Left forelimb (tissue), 1 donor: ENCODE data around the gene PRR22.
A peak's percentile ranks its signal among the peaks of the same experiment; 100 is the strongest.

ENCODE experiments used
- DNase-seq: peaks from one replicate; pipeline ENCODE4 v3.0.0-alpha.2; 2018; ENCODE audit warnings: low spot score

The PRR22 gene

DNA sequence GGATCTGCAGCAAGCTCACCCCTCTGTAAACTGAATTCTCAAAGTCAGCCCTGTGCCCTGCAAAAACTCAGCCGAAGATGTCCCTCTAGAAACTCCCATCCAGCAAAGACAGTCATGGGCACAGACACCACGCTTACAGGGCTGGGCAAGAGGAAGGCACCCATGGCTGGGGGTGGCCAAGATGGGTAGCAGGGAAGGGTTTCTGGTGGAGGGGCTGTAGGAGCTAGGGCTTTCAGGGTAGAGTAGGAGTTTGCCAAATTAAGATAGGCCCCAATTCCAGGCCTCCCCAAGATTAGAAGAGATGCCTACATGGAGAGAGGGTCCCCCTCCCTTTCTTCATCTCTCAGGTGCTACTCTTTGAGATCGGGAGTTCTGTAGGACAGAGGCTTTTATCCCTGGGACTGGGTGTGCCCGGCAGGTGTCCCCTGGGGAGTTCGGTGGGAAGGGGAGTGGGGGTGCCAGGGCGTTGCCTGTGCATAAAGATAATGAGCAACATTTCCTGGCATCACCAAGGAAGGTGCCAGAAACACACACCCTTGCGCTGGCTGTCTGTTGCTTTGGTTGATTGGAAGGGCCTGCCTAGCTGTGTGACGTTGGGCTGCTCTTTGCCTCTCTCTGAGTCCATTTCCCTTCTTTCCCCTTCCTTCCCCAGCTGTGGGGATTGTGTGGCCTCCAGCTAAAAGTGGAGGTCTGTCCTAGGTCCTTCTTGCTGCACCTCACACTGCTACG, 29.7 kb upstream of the PRR22 start:
- no peak for DNase-seq

DNA sequence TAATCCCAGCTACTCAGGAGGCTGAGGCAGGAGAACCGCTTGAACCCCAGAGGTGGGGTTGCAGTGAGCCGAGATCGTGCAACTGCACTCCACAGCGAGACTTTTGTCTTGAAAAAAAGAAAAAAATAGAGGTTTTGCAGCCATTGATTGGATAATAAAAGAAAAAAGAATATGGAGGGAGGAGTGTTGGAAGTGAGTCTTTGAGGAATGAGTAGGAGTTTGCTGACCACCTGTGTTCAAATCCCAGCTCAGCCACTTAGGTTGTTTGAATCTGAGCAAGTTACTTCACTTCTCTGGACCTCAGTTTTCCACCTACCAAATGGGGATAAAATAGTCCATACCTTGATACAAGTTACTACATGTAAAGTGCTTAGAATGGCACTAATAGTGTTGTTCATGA, 26.6 kb upstream of the PRR22 start:
- no peak for DNase-seq

DNA sequence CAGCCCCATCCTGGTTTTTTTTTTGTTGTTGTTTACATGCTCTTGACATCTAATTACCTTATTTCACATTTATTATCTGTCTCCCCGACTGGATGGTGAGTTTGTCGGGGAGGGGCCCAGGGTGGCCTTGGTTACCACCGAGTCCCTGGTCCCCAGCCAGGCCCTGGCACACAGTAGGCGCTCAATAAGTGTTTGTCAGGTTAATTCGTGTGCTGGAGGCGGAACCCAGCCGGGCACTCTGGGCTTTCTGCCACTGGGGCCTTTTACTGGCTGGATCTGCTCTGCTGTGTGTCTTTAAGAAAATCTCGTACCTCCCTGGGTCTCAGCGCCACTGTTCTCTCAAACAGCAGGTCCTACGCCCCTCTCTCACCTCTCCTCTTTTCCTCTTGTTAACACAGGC, 24.9 kb upstream of the PRR22 start:
- no peak for DNase-seq

DNA sequence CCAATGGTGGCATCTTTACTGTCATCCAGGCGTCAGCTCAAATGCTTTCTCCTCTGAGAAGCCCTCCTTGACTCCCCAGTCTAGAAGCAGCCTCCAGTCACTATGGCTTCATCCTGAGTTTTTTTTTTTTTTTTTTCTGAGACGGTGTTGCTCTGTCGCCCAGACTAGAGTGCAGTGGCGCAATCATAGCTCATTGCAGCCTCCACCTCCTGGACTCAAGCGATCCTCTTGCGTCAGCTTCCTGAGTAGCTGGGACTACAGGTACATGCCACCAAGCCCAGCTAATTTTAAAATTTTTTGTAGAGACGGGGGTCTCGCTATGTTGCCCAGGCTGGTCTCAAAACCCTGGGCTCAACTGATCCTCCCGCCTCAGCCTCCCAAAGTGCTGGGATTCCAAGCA, 24.5 kb upstream of the PRR22 start:
- no peak for DNase-seq

DNA sequence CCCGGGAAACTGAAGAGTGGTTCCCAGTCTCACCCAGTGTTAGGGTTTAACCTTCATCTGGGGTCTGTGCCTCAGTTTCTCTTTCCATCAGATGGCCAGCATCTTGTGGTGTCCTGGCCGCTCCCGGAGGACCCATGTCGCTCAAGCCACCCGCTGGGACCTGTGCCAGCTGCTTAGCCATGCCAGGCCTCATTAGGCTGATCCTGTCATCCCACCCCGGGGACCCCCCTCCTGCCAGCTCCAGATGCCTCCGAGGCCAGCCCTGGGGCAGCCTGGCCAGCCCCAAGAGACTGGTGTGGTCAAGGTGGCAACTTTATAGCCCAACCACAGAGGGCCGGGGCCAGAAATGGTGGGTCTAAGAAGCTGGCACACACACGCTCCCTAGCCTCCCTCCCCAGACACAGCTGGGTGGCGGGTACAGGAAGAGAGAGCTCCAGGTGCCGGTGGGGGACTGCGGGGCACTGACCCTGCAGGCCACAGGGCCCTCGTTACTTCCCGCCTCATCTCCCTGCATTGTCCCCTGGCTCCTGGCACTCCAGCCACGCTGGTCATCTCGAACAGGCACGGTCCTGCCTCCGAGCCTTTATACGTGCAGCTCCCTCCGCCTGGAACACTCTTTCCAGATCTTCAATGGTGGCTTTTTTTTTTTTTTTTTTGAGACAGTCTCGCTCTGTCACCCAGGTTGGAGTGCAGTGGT, 23.7 kb upstream of the PRR22 start:
- DNase-seq: no peak

DNA sequence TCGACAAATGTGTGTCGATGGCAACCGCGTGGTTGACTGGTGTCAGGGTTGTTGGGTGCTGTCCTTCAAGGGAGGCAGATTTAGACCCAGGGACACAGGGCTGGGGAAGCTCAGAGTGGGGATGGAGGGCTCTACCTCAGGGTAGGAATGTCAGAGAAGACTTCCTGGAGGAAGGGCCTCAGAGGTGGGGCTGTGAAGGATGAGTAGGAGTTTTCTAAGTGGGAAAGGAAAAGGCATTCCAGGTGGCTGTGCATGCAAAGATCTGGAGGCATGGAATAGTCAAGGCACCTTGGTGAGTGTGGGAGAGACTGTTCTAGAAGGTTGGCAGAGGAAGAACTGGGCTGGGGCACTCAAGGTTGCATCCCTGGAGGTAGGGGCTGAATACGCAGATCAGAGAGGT, 22.4 kb upstream of the PRR22 start:
- no peak for DNase-seq

DNA sequence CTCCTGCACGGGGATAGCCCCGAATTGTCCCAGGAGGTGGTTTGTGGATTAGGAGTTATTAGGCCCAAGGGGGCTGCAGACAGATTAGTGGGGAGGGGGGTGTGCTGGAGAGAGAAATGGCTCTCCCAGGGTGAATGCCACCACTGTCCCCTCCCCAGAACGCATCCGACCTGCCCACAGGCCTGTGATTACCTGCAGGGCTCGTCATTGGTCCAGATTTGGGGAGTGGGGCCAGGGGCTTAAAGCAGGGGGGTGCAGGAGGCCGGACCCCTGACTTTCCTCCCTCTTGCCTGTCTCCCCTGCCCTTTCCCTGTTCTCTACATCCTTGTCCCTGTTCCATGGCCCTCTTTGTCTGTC, 21.6 kb upstream of the PRR22 start:
- no peak for DNase-seq

DNA sequence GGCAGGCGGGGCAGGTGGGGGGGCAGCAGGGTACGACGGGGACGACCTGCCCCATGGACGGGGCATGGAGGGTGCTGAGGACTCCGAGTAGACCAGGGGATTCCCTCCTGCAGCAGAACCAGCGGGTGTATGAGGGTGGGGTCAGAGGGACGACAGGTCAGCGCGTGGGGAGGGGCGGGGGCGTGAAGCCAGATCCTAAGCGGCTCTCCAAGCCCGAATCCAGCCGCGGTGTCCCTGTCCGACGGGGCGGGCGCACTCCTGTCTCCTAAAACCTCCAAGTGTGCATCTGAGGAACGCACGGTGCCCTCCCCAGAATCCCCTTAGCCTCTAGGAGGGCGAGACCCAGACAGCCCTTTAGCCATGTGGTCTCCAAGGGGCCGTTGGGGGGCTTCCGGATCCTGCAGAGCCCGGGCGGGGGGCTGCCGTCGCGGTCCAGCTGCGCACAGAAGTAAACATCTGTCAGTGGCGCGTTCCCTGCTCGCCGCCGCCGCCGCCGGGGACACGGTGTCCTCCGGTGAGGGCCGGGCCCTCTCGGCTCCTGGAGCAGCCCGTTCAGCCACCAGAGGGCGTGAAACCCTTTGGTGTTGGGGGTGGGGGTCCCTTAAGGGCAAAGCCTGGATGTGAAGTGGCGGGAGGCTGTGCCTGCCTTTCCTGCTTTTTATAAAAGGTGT, 21.1 kb upstream of the PRR22 start:
- DNase-seq: no peak

DNA sequence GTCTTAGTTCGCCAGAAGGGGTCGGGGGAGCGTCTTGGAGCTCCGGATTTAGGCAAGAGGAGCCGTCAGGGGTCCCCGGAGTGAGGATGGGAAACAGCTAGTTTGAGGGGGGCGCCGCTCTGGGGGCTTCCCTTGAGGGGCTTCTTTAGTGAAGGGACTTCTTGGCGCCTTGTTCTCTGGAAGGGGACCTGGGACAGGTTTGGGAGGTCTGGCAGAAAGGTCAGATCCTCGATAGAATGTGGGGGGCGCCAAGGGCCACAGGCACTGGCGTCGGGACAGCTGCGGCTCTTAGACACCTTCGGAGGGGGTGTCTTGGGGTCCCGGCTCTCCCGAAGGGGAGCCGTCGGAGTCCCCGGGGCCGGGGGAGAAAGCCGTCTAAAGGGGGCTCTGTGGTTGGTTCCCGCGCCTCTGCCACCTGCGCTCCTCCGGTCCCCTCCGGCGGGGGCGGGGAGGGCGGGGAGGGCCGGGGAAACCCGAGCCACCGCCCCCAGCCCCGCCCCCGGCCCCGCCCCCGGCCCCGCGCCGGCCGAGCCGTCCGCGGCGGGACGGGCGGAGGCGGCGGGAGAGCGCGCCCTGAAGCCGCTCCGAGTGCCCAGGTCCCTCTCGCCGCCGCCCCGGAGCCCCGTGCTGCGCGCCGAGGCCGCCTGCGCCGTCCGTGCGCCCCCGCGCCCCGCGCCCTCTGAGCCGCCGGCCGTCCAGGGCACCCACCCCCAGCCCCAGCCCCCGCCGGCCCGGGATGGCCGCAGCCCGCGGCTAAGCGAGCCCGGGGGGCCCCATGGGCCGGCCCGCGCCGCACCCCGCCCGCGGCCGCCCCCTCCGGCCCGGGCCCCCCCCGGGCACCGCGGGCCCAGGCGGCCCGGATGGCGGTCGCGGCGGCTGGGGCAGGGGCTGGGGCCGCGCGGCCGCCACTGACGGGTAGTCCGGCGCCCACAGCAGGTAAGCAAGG, 20.2 kb upstream of the PRR22 start, which contains the start of gene NRTN:
TSS of gene NRTN (plus strand) at position 552 of the 946 bp plus-strand sequence. CDS start 19,099 bp downstream, outside the sequence.
- DNase-seq: no peak

DNA sequence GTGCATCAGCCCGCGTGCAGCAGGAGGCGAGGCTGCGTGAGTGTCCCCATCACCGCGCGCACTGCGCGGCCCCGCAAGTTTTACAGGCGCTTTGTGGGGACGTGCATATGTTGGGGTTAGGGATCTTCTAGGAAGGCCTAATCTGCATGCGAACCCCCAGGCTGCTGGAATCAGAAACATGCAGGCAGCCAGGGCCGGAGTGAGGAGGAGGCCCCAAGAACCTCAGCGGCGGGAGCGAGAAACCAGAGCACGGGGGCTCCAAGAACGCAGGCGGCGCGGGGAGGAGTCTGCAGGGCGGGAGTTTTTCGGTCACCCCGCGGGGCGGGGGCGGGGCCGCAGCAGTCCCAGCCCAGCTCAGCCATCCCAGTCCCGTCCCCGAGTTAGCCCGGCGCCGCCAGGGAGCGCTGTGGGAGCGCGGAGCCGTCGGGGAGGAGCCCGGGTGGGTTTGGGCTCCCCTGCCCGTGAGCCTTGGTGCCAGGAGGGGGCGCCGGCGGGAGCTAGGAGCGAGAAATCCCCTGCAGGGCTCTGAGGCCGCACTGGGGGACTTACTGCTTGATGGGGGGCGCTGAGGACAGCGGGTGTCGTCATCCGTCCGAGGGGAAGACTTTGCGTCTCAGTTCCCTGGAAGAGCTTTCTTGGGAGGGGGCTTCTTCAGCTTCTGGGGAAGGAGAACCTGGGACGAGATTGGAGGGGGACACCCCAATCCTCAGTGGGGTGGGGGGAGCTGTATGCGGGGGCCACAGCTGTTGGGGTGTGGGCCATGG, 19.4 kb upstream of the PRR22 start:
- peak; percentile 95 for DNase-seq

DNA sequence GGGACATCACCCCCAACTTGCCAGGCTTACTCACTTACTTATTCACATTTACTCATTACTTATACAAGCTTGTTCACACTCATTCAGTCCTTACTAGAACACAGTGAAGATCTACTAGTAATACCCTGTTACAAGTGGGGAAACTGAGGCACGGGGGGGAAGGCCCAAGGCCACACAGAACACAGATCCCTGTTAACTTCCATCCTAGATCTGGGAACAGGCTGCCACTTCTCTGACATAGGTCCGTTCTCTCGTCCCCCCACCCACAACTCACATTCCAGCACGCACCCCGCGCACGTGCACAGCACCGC, 18.9 kb upstream of the PRR22 start:
- DNase-seq: no peak

DNA sequence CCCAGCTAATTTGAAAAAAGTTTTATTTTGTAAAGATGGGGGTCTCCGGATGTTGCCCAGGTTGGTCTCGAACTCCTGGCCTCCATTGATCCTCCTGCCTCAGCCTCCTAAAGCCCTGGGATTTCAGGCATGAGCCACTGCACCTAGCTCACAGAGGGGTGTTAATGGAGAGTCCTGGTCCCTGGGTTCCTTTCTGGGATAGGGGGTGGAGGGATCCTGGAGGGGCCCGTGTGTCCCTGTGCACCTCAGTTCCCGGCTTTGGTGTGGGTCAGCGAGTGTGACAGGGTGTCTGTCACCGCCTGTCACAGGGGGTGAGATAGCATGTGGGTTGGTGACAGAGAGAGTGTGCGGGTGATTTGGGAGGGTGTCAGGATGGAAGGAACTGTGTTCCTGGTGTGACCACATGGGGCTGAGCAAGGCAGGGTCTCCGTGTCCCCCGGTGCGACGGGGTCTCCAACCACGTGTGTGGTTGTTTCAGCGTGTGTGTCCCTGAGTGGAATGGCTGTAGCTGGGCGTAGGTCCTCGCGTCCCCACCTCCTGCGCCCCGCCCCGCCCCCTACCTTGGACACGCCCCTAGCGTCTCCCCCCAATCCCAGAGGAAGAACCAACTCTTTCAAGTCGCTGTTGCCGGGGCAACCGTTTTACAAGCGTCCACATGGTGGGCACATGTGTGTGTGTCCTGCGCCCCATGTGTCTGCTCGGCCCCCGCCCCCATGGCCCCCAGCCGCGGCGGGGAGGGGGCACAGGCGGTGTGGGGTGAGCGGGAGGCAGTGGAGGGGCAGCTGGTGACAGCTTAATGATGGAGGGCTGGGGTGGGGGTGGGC, 17.5 kb upstream of the PRR22 start:
- DNase-seq: peak; percentile 73

DNA sequence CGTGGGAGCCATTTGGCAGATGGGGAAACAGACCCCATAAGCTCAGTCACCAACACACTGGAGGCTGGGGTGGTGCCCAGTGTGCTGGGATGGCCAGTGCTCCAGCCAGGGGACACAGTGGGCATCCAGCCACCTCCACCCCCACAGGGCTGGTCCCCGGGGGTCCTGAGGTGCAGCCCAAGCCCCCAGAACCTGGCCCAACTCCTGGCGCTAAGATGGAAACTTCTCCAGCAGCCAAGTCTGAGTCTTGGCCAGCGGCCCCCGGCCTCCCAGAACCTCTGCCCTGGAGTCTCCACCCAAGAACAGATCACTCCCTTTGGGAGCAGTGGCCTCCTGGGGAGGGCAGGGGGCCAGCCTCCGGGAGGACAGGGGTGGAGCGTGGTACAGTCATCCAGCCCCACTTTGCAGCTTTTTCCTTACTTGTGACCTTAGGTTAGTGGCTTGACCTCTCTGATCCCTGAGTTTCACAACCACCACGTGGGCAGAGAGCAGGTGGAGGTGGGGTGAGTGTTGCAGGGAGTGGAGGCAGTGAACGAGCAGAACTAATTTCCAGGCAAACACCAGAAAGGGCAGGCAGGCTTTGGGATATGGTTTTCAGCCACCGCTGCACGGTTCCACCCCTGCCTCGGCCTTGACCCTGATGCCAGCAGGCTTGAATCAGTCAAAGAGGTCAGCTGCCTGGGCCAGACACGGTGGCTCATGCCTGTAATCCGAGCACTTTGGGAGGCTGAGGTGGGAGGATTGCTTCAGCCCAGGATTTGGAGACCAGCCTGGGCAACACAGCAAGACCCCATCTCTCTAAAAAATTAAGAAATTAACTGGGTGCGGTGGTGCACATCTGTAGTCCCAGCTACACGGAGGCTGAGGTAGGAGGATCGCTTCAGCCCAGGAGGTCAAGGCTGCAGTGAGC, 16.1 kb upstream of the PRR22 start:
- DNase-seq: peak; percentile 60

DNA sequence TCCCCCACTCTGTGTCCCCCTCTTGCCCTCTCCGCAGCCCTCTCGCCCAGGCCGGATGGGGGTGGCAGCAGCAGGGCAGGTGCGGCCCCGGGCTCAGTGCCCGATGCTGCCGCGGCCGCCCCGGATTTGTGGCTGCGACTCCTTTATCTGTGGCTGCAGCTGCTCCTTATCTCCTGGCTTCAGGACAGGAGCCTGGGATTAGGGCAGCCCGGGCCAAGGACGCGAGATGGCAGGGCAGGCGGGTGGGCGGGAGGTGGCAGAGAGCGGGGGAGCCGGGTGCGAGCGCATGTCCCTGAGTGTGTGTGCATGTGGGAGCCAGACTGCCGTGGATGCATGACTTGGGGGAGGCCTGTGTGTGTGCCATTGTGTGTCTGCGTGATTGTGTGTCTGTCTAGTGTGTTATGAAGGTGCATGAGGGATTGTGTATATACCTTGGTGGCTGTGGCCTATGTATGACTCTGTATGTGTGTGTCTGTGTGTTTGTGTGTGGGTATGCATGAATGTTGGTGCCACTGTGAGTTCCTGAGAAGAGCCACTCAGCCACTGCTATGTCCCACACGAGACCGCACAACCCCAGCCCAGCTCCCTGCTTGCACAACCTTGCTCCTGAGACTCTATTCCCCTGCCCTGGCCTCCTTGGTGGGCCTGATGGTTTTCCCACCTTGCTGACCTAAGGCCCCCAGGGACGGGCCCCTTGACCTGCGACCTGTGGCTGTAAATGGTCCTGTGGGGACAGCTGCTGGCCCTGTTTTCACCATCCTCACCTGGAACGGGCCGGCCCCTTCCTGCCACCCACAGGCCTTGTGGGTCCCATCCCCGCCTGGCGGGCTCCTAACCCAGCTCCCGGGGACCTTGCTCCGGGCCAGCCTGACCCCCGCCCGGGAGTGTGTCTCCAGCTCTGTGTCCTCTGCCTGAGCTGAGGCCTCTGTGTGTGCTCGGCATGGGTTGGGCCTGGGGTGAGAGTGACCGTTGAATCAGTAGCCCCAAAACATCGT, 15.0 kb upstream of the PRR22 start:
- no peak for DNase-seq

DNA sequence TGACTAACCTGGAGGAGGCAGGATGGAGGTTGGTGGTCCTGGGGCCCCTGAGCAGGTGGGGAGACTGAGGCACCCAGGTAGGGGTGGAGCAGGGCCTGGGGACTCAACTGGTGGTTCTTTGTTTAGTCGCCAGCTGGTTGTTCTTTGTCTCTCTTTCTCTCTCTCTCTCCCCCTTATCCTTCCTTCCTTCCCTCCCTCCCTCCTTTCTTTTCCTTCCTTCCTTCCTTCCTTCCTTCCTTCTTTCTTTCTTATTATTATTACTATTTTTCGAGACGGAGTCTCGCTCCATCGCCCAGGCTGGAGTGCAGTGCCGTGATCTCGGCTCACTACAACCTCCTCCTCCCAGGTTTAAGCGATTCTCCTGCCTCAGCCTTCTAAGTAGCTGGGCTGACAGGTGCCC, 13.7 kb upstream of the PRR22 start:
- no peak for DNase-seq

DNA sequence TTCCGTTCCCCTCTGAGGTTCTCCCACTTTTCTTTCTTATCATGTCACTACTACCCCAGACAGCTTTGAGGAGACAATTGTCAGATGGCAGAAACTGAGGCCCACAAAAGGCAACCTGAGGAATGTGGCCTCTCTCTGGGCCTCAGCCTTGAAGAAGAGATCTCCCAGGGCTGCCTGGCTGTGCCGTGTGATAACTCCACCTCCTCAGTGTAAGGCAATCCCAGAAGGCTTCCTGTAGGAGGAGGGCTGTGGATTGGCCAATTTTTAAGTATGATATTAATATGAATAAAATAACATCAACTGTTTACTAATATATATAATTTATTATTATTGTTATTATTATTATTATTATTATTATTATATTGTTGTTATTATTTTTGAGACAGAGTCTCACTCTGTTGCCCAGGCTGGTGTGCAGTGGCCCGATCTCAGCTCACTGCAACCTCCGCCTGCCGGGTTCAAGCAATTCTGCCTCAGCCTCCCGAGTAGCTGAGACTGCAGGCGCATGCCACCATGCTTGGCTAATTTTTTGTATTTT, 10.9 kb upstream of the PRR22 start:
- no peak for DNase-seq

DNA sequence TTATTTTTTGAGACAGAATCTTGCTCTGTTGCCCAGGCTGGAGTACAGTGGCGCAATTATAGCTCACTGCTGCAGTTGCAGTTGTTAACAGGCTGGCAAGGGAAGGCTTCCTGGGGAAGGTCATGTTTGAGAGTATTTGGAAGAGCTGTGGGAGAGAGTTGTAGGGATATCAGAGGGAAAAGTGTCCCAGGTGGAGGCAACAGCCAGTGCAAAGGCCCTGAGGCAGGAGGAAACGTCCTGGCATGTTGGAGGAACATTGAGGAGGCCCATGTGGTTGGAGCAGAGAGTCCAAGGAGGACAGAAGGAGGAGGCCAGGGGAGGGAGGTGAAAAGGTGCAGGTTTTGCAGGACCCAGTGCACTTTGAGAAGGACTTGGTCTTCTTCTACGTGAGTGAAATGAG, 8.6 kb upstream of the PRR22 start:
- no peak for DNase-seq

DNA sequence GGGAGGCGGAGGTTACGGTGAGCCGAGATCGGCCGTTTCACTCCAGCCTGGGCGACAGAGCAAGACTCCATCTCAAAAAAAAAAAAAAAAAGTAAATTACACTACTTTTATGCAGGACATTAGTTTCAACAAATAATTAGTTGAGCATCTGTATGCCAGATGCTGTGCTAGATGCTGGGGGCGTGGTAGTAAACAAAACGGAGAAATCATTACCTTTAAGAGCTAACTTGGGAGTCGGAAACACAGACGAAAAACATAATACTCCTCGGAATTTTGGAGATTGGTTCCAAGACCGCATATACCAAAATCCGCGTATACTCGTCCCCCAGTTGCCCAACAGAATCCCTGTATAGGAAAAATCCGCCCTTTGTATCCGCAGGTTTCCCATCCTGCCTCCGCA, 7.7 kb upstream of the PRR22 start:
- no peak for DNase-seq
